ENCODE data around the gene MYO15A.

DNA sequence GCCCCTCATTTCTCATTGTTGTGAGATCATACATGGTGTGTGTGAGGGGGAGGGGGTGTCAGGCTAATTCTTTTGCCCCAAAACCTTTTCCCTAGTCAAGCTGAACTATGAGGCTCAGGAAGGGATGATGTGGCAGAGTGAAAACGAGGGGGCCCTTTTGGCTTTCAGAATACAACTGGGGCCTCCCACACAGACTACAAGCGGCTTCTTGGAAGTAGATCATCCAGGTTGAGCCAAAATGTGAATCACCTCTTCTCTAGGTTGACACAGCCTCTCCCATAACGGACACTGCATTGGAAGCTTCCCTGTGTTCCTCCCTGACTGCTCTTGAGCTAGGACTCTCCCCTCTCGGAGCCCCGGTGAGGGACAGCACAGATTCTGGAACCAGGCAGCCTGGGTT, 72.8 kb downstream of the MYO15A start:
- TF ChIP-seq POLR2AphosphoS5 (IDR thresholded peaks at IDR 0.05; ENCODE audit: low read depth, low read length), result no peak
- no peak for TF ChIP-seq REST (IDR thresholded peaks at IDR 0.05; ENCODE audit: insufficient read depth in 1 of 2, low read depth in 2 of 2, low read length in 2 of 2)
- TF ChIP-seq TAF1 (IDR thresholded peaks at IDR 0.05; ENCODE audit: borderline replicate concordance, insufficient read depth, low read length), result no peak

All from PFSK-1 (cell line).